HL-60 (cell line): ENCODE data around the gene BRF1.

Experiments
- GABPA ChIP-seq: IDR thresholded peaks from 2 replicates; pipeline ENCODE4 v1.6.1; 2012; ENCODE audit warnings: low read depth
- POLR2AphosphoS5 ChIP-seq: IDR thresholded peaks from 2 replicates; pipeline ENCODE4 v1.6.1; 2012; ENCODE audit warnings: low read depth
- SPI1 ChIP-seq: IDR thresholded peaks from 2 replicates; pipeline ENCODE4 v1.6.1; 2012; ENCODE audit warnings: low read depth, mild to moderate bottlenecking, borderline replicate concordance
- TF ChIP-seq, protein P1 (sequence below): IDR thresholded peaks from one replicate; pipeline ENCODE4 v1.5.1; 2011; ENCODE audit warnings: low read length, control low read depth, inconsistent platforms; ENCODE audit not compliant: insufficient read depth
- TF ChIP-seq, protein P2 (sequence below): IDR thresholded peaks from 2 replicates; pipeline ENCODE4 v1.6.1; 2012; ENCODE audit warnings: low read depth; ENCODE audit not compliant: insufficient replicate concordance

DNA sequence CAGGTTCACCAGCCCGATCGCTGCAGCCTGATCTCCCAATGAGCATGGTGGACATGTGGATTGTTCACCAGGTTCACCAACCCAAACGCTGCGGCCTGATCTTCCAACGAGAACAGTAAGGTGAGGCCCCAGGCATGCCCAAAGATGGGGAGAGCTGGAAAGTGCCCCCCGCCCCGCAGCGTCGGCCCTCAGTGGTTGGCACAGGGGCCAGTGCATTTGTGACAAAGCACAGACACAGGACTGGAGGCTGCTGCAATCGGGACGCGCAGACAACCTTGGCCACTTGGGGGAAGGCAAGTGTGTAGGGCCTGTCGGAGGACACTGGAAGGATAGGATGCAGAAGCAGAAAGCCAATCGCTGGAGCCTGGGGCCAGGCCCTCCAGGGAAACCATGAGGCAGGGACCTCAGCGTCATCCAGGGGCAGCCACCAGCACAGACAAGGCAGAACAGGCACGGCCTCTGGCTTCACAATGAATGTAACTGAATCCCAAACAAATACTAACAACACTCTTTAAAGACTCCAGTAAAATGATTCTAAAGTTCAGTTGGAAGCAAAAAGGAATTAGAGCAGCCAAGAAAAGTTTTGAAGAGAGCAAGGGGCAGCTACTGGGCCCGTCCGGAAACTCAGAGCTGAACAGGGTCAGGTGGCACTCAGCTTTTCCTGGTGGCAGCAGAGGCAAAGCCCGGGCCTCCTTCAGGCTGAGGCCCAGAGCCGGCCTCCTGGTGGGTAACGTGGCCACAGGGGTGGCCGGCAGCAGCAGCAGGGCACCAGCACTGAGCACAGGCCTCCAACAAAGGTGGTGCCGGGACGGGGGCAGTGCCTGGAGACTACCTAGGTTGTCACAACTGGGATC lies 13.3 kb downstream of the BRF1 start:
- TF ChIP-seq, protein P1, sequence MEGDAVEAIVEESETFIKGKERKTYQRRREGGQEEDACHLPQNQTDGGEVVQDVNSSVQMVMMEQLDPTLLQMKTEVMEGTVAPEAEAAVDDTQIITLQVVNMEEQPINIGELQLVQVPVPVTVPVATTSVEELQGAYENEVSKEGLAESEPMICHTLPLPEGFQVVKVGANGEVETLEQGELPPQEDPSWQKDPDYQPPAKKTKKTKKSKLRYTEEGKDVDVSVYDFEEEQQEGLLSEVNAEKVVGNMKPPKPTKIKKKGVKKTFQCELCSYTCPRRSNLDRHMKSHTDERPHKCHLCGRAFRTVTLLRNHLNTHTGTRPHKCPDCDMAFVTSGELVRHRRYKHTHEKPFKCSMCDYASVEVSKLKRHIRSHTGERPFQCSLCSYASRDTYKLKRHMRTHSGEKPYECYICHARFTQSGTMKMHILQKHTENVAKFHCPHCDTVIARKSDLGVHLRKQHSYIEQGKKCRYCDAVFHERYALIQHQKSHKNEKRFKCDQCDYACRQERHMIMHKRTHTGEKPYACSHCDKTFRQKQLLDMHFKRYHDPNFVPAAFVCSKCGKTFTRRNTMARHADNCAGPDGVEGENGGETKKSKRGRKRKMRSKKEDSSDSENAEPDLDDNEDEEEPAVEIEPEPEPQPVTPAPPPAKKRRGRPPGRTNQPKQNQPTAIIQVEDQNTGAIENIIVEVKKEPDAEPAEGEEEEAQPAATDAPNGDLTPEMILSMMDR: no peak
- TF ChIP-seq POLR2AphosphoS5: no peak
- no peak for TF ChIP-seq SPI1
- TF ChIP-seq, protein P2, sequence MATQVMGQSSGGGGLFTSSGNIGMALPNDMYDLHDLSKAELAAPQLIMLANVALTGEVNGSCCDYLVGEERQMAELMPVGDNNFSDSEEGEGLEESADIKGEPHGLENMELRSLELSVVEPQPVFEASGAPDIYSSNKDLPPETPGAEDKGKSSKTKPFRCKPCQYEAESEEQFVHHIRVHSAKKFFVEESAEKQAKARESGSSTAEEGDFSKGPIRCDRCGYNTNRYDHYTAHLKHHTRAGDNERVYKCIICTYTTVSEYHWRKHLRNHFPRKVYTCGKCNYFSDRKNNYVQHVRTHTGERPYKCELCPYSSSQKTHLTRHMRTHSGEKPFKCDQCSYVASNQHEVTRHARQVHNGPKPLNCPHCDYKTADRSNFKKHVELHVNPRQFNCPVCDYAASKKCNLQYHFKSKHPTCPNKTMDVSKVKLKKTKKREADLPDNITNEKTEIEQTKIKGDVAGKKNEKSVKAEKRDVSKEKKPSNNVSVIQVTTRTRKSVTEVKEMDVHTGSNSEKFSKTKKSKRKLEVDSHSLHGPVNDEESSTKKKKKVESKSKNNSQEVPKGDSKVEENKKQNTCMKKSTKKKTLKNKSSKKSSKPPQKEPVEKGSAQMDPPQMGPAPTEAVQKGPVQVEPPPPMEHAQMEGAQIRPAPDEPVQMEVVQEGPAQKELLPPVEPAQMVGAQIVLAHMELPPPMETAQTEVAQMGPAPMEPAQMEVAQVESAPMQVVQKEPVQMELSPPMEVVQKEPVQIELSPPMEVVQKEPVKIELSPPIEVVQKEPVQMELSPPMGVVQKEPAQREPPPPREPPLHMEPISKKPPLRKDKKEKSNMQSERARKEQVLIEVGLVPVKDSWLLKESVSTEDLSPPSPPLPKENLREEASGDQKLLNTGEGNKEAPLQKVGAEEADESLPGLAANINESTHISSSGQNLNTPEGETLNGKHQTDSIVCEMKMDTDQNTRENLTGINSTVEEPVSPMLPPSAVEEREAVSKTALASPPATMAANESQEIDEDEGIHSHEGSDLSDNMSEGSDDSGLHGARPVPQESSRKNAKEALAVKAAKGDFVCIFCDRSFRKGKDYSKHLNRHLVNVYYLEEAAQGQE: no peak
- no peak for TF ChIP-seq GABPA
